Testis (tissue), 3 donors: Measurements from ENCODE around the gene HMCN2. TPM values are rescaled to one million over a fixed set of nuclear protein-coding genes. Genes with fewer than 3 reads are reported as not detected.

Experiments used
- DNase-seq: peaks from one replicate; pipeline ENCODE4 v3.0.0-alpha.2; 2019
- H3K27ac ChIP-seq, 2 donors: fragments of 200-600 bp; sonication (generic); one replicate each; pipeline ENCODE4 v1.5.1; 2019
- H3K27me3 ChIP-seq: fragments of 200-600 bp; sonication (generic); one replicate; pipeline ENCODE4 v1.5.1; 2019
- H3K36me3 ChIP-seq: fragments of 200-600 bp; sonication (generic); one replicate; pipeline ENCODE4 v1.5.1; 2017; ENCODE audit warnings: low read depth; ENCODE audit errors: missing control alignments
- H3K4me1 ChIP-seq: fragments of 200-600 bp; sonication (generic); one replicate; pipeline ENCODE4 v1.5.1; 2019
- H3K4me3 ChIP-seq, 2 donors: fragments of 200-600 bp; sonication (generic); one replicate each; pipeline ENCODE4 v1.5.1; 2017 to 2019
- H3K9me3 ChIP-seq: fragments of 200-600 bp; sonication (generic); one replicate; pipeline ENCODE4 v1.5.1; 2017
- CTCF ChIP-seq, 3 experiments: fragments of 450-650 bp in 2 of 3; fragments of 200-600 bp in 1 of 3; sonication (generic) in 1 of 3; IDR thresholded peaks; one replicate each; pipeline ENCODE4 v1.5.1; 2016 to 2019; ENCODE audit warnings: antibody characterized with exemption in 3 of 3, mild to moderate bottlenecking in 2 of 3, moderate library complexity in 1 of 3
- POLR2A ChIP-seq: fragments of 450-650 bp; IDR thresholded peaks from one replicate; pipeline ENCODE4 v1.6.1; 2017; ENCODE audit warnings: antibody characterized with exemption, mild to moderate bottlenecking, moderate library complexity
- WGBS, 2 donors: methylation state at CpG; one replicate each; pipeline ENCODE4 v1.1.5; 2018; 5-methylcytosine and 5-hydroxymethylcytosine counted together
- intact Hi-C: fragments of 100-400 bp; cut with DNase I; formaldehyde crosslinking; loops from one replicate; pipeline ENCODE4 v1.15.1; 2023; ENCODE audit warnings: low total_unique reads
- polyA plus RNA-seq: library from polyadenylated mRNA; stranded (reverse); fragments of 350-450 nt; fragmentation: Illumina TruSeq; extraction: RNeasy Lipid Tissue Mini Kit (QIAGEN cat#74804); gene quantifications from one replicate; pipeline ENCODE4 v1.2.3, GENCODE V29; 2014; ENCODE audit warnings: low read depth, low replicate concordance; ENCODE audit not compliant: insufficient read depth
- total RNA-seq, 2 donors: library from RNA; depleted of rRNA; stranded (reverse); fragments of >200 nt; gene quantifications; one replicate each; pipeline ENCODE4 v1.2.3, GENCODE V29; 2016

The HMCN2 gene
- total and polyA plus RNA-seq, 3 donors from 2014 or later: 10.2 to 17.7 (median 15.5) TPM

- Histone ChIP-seq H3K27ac (no peak overlapping the region), H3K36me3 (no peaks in the 10 kb centered on the region), H3K27me3 (no peaks in the 10 kb centered on the region), H3K4me3 (no peak overlapping the region), H3K4me1 (no peaks in the 10 kb centered on the region), H3K9me3 (no peaks in the 10 kb centered on the region)
- intact Hi-C loops: no loop called here
- WGBS, 2 donors: 75 to 79% methylated on average over 5 of the region's 5 CpGs
- TF ChIP-seq CTCF (IDR thresholded peaks at IDR 0.05) (no peak), POLR2A (no peak)
- DNase-seq: no peak
Measured at GRCh38 chr9:130417602-130418001, 152.0 kb downstream of the HMCN2 start.

GRCh38 chr9:130418776-130419175 is 153.2 kb downstream of the HMCN2 start:
- WGBS, 2 donors: 91 to 96% methylated on average over 9 to 18 of the region's 18 CpGs
- H3K36me3 ChIP-seq: no peaks in the 10 kb centered on the region
- H3K27ac ChIP-seq: no peak overlapping the region
- H3K9me3 ChIP-seq: no peaks in the 10 kb centered on the region
- no peak for DNase-seq
- no peaks in the 10 kb centered on the region for H3K27me3 ChIP-seq
- TF ChIP-seq POLR2A: no peak
- no peak overlapping the region for H3K4me3 ChIP-seq
- H3K4me1 ChIP-seq: no peaks in the 10 kb centered on the region
- intact Hi-C loops: no loop called here

- whole genome bisulfite sequencing, 2 donors: 78 to 83% methylated on average over 8 of the region's 8 CpGs
Measured at GRCh38 chr9:130419521-130420035, 154.0 kb downstream of the HMCN2 start.

GRCh38 chr9:130421154-130421801 is 155.7 kb downstream of the HMCN2 start:
- DNase-seq: no peak
- WGBS, 2 donors: 79 to 81% methylated on average over 17 of the region's 17 CpGs
- H3K27ac ChIP-seq: no peak overlapping the region
- no peaks in the 10 kb centered on the region for H3K4me1 ChIP-seq
- H3K27me3 ChIP-seq: no peaks in the 10 kb centered on the region
- no peak overlapping the region for H3K4me3 ChIP-seq
- intact Hi-C loops: no loop called here
- no peaks in the 10 kb centered on the region for H3K36me3 ChIP-seq
- TF ChIP-seq CTCF (IDR thresholded peaks at IDR 0.05) (no peak), POLR2A (no peak)
- H3K9me3 ChIP-seq: no peaks in the 10 kb centered on the region

More at GRCh38 chr9:130419521-130420035, 154.0 kb downstream of the HMCN2 start:
- Histone ChIP-seq H3K4me3 (no peak overlapping the region), H3K27ac (no peak overlapping the region), H3K36me3 (no peaks in the 10 kb centered on the region), H3K27me3 (no peaks in the 10 kb centered on the region), H3K4me1 (no peaks in the 10 kb centered on the region), H3K9me3 (no peaks in the 10 kb centered on the region)
- intact Hi-C loops: no loop called here
- DNase-seq: no peak
- TF ChIP-seq POLR2A (no peak), CTCF (IDR thresholded peaks at IDR 0.05) (no peak)

GRCh38 chr9:130421802-130422276 is 156.3 kb downstream of the HMCN2 start:
- no peak overlapping the region for H3K27ac ChIP-seq
- no peaks in the 10 kb centered on the region for H3K9me3 ChIP-seq
- no peaks in the 10 kb centered on the region for H3K4me1 ChIP-seq
- intact Hi-C loops: no loop called here
- no peaks in the 10 kb centered on the region for H3K27me3 ChIP-seq
- TF ChIP-seq POLR2A (no peak), CTCF (IDR thresholded peaks at IDR 0.05) (no peak)
- H3K4me3 ChIP-seq: no peak overlapping the region
- DNase-seq: no peak
- 83 to 100% methylated on average over 2 to 13 of the region's 13 CpGs for WGBS, 2 donors
- no peaks in the 10 kb centered on the region for H3K36me3 ChIP-seq
